GM20431 (cell line): ENCODE measurements around the gene PEAK1.

Experiments used
- in situ Hi-C: fragments of 300-500 bp; cut with MseI, MboI; formaldehyde crosslinking; loops from one replicate; pipeline ENCODE4 v1.15.0; 2020; ENCODE audit warnings: low sequenced_read_pairs; ENCODE audit not compliant: unreplicated experiment

PEAK1 gene

GRCh38 chr15:77243716-77244401, 176.0 kb downstream of the PEAK1 start:
- in situ Hi-C loops, result no loop called here

- in situ Hi-C loops, result no loop called here
Measured at GRCh38 chr15:77243135-77243534, 176.8 kb downstream of the PEAK1 start.

- in situ Hi-C loops, result no loop called here
Measured at GRCh38 chr15:77239882-77240608, 179.9 kb downstream of the PEAK1 start.

GRCh38 chr15:77235566-77235965, 184.3 kb downstream of the PEAK1 start:
- in situ Hi-C loops, result no loop called here

GRCh38 chr15:77228828-77229227, 191.1 kb downstream of the PEAK1 start:
- in situ Hi-C loops, result no loop called here

GRCh38 chr15:77226652-77227051, 193.3 kb downstream of the PEAK1 start:
- in situ Hi-C loops, result no loop called here

GRCh38 chr15:77225646-77226045, 194.3 kb downstream of the PEAK1 start:
- in situ Hi-C loops, result no loop called here

- in situ Hi-C loops, result no loop called here
Measured at GRCh38 chr15:77225088-77225487, 194.8 kb downstream of the PEAK1 start.

GRCh38 chr15:77224352-77224751, 195.6 kb downstream of the PEAK1 start:
- in situ Hi-C loops, result no loop called here

GRCh38 chr15:77221708-77222107, 198.2 kb downstream of the PEAK1 start:
- in situ Hi-C loops, result no loop called here

GRCh38 chr15:77221174-77221573, 198.7 kb downstream of the PEAK1 start:
- in situ Hi-C loops, result no loop called here

- in situ Hi-C loops, result no loop called here
Measured at GRCh38 chr15:77219841-77220240, 200.1 kb downstream of the PEAK1 start.

GRCh38 chr15:77209221-77209620, 210.7 kb downstream of the PEAK1 start:
- in situ Hi-C loops, result no loop called here

GRCh38 chr15:77208241-77208640, 211.7 kb downstream of the PEAK1 start:
- in situ Hi-C loops, result no loop called here

GRCh38 chr15:77201665-77202064, 218.2 kb downstream of the PEAK1 start:
- in situ Hi-C loops, result no loop called here

GRCh38 chr15:77196381-77196780, 223.5 kb downstream of the PEAK1 start:
- in situ Hi-C loops, result loop anchor here (25.0 kb wide), 1 partner anchor 341 kb away; no protein-coding TSS in a partner anchor

GRCh38 chr15:77195586-77195985, 224.3 kb downstream of the PEAK1 start:
- in situ Hi-C loops, result loop anchor here (25.0 kb wide), 1 partner anchor 342 kb away; no protein-coding TSS in a partner anchor

- in situ Hi-C loops, result loop anchor here (25.0 kb wide), 1 partner anchor 345 kb away; no protein-coding TSS in a partner anchor
Measured at GRCh38 chr15:77192451-77192850, 227.5 kb downstream of the PEAK1 start.

GRCh38 chr15:77191230-77191834, 228.6 kb downstream of the PEAK1 start:
- in situ Hi-C loops, result loop anchor here (25.0 kb wide), 1 partner anchor 346 kb away; no protein-coding TSS in a partner anchor

- in situ Hi-C loops, result loop anchor here (25.0 kb wide), 1 partner anchor 349 kb away; no protein-coding TSS in a partner anchor
Measured at GRCh38 chr15:77187751-77188464, 232.0 kb downstream of the PEAK1 start.
